ENCODE measurements around the gene RNFT1. TPM values are rescaled to one million over a fixed set of nuclear protein-coding genes. Genes with fewer than 3 reads are reported as not detected.

The RNFT1 gene
- 28.0 TPM for total RNA-seq

GRCh38 chr17:59964482-59965328 is at the start of gene RNFT1:
TSS of gene RNFT1 (minus strand) at chr17:59964740. CDS start at chr17:59964663, 77 bp downstream.

Other genes starting within 250 kb of the RNFT1 start
- 19.2 TPM for gene TUBD1, start 71.8 kb downstream of the RNFT1 start, total RNA-seq
- gene RPS6KB1, start 71.6 kb downstream of the RNFT1 start, total RNA-seq: 73.3 TPM
- gene HEATR6, start 114.2 kb upstream of the RNFT1 start, total RNA-seq: 44.3 TPM
- 10.4 TPM for gene CA4, start 185.2 kb upstream of the RNFT1 start, total RNA-seq